ENCODE measurements around the gene SYNJ2. TPM values are rescaled to one million over a fixed set of nuclear protein-coding genes. Genes with fewer than 3 reads are reported as not detected.
A peak's percentile ranks its signal among the peaks of the same experiment; 100 is the strongest.

SYNJ2 gene
- total RNA-seq, 1 donor from 2014 or later: 31.8 TPM

DNA sequence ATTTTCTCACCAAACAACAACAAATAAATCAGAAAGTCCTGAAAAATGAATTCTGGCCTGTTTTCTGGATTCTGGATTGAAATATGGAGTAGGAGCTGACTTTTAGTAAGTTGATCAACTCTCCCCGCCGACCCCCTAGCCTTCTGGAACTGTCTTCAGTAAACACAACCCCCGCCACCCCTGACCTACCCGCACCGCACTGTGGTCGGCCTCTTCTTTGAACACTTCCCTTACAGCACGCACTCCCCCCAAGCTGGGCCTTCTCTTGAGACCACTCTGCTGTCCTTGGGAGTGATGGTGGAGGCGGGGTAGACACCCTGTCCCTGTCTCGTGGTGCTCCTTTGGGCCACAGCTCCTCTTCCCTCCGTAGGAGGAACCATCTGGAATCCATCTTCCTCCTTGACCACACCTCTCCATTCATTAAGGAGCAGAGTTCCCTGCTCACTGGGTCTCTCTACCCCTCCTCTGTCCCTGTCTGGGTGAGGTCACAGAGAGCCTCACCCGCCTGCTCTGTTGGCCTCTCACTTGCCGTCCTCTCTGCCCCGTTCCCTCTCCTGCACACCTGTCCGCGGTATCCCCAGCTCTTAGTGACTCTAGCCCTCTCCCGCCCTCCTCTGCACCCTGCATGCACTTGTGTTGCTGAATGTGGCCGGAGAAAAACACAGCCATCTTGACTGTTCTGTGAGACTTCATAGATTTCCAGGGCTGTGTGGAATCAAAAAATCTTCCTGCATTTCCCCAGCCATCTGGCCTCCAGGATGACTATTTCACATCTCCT lies 19.1 kb downstream of the SYNJ2 start:
- Histone ChIP-seq H3K4me2 (ENCODE audit: low read length) (no peak overlapping the region), H2AFZ (ENCODE audit: low read depth, low read length) (no peak overlapping the region), H3K4me3 (ENCODE audit: insufficient read depth, low read depth, low read length) (no peak overlapping the region), H3K36me3 (ENCODE audit: insufficient read depth, low read length) (peaks cover 12% of the 10 kb centered on the region), H3K27ac (ENCODE audit: low read depth, low read length) (no peak overlapping the region), H3K27me3 (ENCODE audit: insufficient read depth, low read length) (no peaks in the 10 kb centered on the region), H3K4me1 (ENCODE audit: insufficient read depth, low read length) (peaks cover 44% of the 10 kb centered on the region), H3K9ac (ENCODE audit: low read length) (no peak overlapping the region), H4K20me1 (ENCODE audit: insufficient read depth, low read length) (peaks cover 63% of the 10 kb centered on the region), H3K79me2 (ENCODE audit: insufficient read depth, low read length) (peaks cover 92% of the 10 kb centered on the region), H3K9me3 (ENCODE audit: insufficient read depth, low read depth, low read length) (no peaks in the 10 kb centered on the region)
- Mint-ChIP-seq H3K9me3 (ENCODE audit: unreplicated experiment) (no peaks in the 10 kb centered on the region), H3K4me3 (ENCODE audit: unreplicated experiment) (peak overlapping the region; percentile 15), H3K36me3 (ENCODE audit: low read depth, unreplicated experiment) (peaks cover 14% of the 10 kb centered on the region), H3K4me1 (ENCODE audit: low read depth, unreplicated experiment) (peaks cover 42% of the 10 kb centered on the region), H3K27me3 (ENCODE audit: low read depth, unreplicated experiment) (no peaks in the 10 kb centered on the region), H3K27ac (ENCODE audit: unreplicated experiment) (peak overlapping the region; percentile 49)
- FAIRE-seq: no peak
- TF ChIP-seq EZH2 (IDR thresholded peaks at IDR 0.05; ENCODE audit: insufficient read depth, low read length): no peak
- TF ChIP-seq, protein P1, sequence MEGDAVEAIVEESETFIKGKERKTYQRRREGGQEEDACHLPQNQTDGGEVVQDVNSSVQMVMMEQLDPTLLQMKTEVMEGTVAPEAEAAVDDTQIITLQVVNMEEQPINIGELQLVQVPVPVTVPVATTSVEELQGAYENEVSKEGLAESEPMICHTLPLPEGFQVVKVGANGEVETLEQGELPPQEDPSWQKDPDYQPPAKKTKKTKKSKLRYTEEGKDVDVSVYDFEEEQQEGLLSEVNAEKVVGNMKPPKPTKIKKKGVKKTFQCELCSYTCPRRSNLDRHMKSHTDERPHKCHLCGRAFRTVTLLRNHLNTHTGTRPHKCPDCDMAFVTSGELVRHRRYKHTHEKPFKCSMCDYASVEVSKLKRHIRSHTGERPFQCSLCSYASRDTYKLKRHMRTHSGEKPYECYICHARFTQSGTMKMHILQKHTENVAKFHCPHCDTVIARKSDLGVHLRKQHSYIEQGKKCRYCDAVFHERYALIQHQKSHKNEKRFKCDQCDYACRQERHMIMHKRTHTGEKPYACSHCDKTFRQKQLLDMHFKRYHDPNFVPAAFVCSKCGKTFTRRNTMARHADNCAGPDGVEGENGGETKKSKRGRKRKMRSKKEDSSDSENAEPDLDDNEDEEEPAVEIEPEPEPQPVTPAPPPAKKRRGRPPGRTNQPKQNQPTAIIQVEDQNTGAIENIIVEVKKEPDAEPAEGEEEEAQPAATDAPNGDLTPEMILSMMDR (IDR thresholded peaks at IDR 0.05; ENCODE audit: insufficient read depth, low read depth, low read length): no peak
- DNase-seq (ENCODE audit: low read depth): no peak

DNA sequence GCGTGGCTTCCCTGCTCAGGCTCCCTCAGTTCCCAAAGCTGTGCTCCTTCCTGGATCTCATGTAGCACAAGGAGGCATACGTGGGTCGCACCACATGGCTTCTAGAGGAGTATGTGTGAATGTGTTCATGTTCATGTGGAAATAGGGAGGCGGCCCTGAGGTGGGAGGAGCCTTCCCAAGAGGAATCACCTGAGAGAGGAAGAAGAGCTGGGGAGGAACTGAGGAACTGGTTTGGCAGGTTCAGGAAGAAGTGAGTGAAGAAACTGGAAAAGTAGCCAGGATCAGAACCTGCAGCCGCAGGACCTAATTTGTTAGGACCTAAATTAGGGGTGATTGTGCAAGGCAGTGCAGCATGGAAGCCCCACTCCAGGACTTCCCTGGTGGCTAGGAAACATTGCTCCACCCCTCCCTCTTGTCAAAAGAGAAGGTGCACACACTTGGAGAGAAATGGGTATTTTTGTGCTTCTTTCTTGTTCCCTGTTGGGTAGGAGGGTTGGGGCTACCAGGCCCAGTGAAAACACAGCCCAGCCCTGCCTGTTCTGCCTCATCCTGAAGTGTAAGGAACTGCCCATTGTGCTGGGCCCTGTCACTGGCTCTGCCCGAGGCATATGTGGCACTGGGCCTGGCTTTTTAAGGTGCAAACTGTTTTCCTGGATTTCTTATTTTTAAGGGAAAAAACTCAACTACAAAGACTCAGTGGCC lies 20.7 kb downstream of the SYNJ2 start:
- H3K36me3 Mint-ChIP-seq (ENCODE audit: low read depth, unreplicated experiment): peaks cover 23% of the 10 kb centered on the region
- Histone ChIP-seq H2AFZ (ENCODE audit: low read depth, low read length) (no peak overlapping the region), H3K27ac (ENCODE audit: low read depth, low read length) (peak overlapping the region; percentile 97), H3K4me3 (ENCODE audit: insufficient read depth, low read depth, low read length) (no peak overlapping the region), H3K79me2 (ENCODE audit: insufficient read depth, low read length) (peaks cover 92% of the 10 kb centered on the region), H3K4me2 (ENCODE audit: low read length) (peak overlapping the region; percentile 66), H3K9me3 (ENCODE audit: insufficient read depth, low read depth, low read length) (no peaks in the 10 kb centered on the region), H3K36me3 (ENCODE audit: insufficient read depth, low read length) (peaks cover 15% of the 10 kb centered on the region), H4K20me1 (ENCODE audit: insufficient read depth, low read length) (peaks cover 48% of the 10 kb centered on the region), H3K4me1 (ENCODE audit: insufficient read depth, low read length) (peaks cover 38% of the 10 kb centered on the region), H3K27me3 (ENCODE audit: insufficient read depth, low read length) (no peaks in the 10 kb centered on the region), H3K9ac (ENCODE audit: low read length) (peak overlapping the region; percentile 83)
- H3K27me3 Mint-ChIP-seq (ENCODE audit: low read depth, unreplicated experiment): no peaks in the 10 kb centered on the region
- peak overlapping the region; percentile 99 for H3K27ac Mint-ChIP-seq (ENCODE audit: unreplicated experiment)
- H3K4me1 Mint-ChIP-seq (ENCODE audit: low read depth, unreplicated experiment): peaks cover 38% of the 10 kb centered on the region
- DNase-seq (ENCODE audit: low read depth) (no peak), FAIRE-seq (no peak)
- H3K9me3 Mint-ChIP-seq (ENCODE audit: unreplicated experiment): peaks cover 2% of the 10 kb centered on the region
- H3K4me3 Mint-ChIP-seq (ENCODE audit: unreplicated experiment): peak overlapping the region; percentile 51
- no peak for TF ChIP-seq EZH2 (IDR thresholded peaks at IDR 0.05; ENCODE audit: insufficient read depth, low read length)

DNA sequence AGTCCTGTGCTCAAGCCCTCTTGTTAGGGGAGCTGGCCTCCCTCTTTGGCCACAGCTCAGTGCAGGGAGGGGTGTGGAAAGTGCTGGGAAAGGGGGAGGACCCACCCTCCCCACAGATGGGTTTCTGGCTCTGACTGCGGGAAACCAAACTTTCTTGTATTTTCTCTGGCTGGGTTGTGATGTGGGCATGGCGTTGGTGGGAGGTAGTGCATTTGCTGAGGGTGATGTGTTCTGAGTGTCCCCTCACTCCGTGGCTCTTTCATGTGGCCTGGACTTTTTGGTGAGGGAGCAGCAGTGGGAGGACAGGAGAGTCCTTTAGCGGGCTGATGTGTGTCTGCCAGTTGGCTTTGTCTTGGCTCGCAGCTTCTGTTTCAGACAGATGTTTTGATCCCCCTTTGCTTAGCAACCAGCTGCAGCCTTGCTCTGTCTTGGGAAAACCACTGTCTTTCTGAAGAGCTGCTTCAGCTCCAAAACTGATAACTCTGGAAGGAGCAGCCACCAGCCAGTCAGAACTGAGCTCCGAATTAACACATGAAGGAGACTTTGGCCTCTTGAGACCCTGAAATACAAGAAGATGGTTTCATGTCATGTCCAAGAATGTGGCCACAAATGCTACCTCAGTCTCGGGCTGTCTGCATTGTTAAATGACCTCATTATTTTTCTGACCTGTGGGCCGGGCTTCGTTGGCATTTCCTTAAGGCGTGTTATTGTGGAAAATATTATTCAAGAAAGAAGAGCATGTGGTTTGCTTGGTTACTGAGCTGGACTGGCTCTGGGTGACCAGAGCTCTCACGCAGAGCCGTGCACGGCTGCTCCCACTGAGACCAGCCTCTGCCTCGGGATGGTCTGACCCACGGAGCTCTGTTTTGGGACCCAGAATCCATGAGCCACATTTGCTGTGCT lies 21.5 kb downstream of the SYNJ2 start:
- H3K9ac ChIP-seq (ENCODE audit: low read length): peak overlapping the region; percentile 83

More for the DNA sequence above, 21.5 kb downstream of the SYNJ2 start:
- Histone ChIP-seq H3K4me3 (ENCODE audit: insufficient read depth, low read depth, low read length) (no peak overlapping the region), H3K4me2 (ENCODE audit: low read length) (peak overlapping the region; percentile 66), H4K20me1 (ENCODE audit: insufficient read depth, low read length) (peaks cover 39% of the 10 kb centered on the region), H3K27ac (ENCODE audit: low read depth, low read length) (peak overlapping the region; percentile 97), H3K4me1 (ENCODE audit: insufficient read depth, low read length) (peaks cover 46% of the 10 kb centered on the region), H3K36me3 (ENCODE audit: insufficient read depth, low read length) (peaks cover 12% of the 10 kb centered on the region), H3K79me2 (ENCODE audit: insufficient read depth, low read length) (peaks cover 92% of the 10 kb centered on the region), H3K9me3 (ENCODE audit: insufficient read depth, low read depth, low read length) (no peaks in the 10 kb centered on the region), H3K27me3 (ENCODE audit: insufficient read depth, low read length) (no peaks in the 10 kb centered on the region), H2AFZ (ENCODE audit: low read depth, low read length) (no peak overlapping the region)
- FAIRE-seq (peak; percentile 86), DNase-seq (ENCODE audit: low read depth) (peak; percentile 97)
- H3K27ac Mint-ChIP-seq (ENCODE audit: unreplicated experiment): peak overlapping the region; percentile 99
- H3K4me3 Mint-ChIP-seq (ENCODE audit: unreplicated experiment): peak overlapping the region; percentile 28
- H3K36me3 Mint-ChIP-seq (ENCODE audit: low read depth, unreplicated experiment): peaks cover 26% of the 10 kb centered on the region
- peaks cover 2% of the 10 kb centered on the region for H3K9me3 Mint-ChIP-seq (ENCODE audit: unreplicated experiment)
- peaks cover 38% of the 10 kb centered on the region for H3K4me1 Mint-ChIP-seq (ENCODE audit: low read depth, unreplicated experiment)
- no peak for TF ChIP-seq EZH2 (IDR thresholded peaks at IDR 0.05; ENCODE audit: insufficient read depth, low read length)
- TF ChIP-seq, protein P1 (IDR thresholded peaks at IDR 0.05; ENCODE audit: insufficient read depth, low read depth, low read length): no peak
- no peaks in the 10 kb centered on the region for H3K27me3 Mint-ChIP-seq (ENCODE audit: low read depth, unreplicated experiment)

All from astrocyte (in vitro differentiated cells and primary cell).